GM18868 (cell line): ENCODE measurements around the gene LAMC1.

ENCODE experiments used
- ATAC-seq: cut with Tn5 transposase; IDR thresholded peaks from one replicate; pipeline ENCODE4 v1.9.1; 2021; ENCODE audit warnings: mild to moderate bottlenecking, moderate library complexity; ENCODE audit not compliant: unreplicated experiment

Gene LAMC1

GRCh38 chr1:183019860-183020259 lies 3.4 kb upstream of the LAMC1 start:
- ATAC-seq, result no peak

GRCh38 chr1:183021405-183022201 lies 1.6 kb upstream of the LAMC1 start:
- no peak for ATAC-seq

GRCh38 chr1:183022202-183023145 lies 746 bp upstream of the LAMC1 start:
- ATAC-seq, result peak; percentile 33

GRCh38 chr1:183023601-183024316 lies 539 bp downstream of the LAMC1 start:
- peak; percentile 66 for ATAC-seq

GRCh38 chr1:183024317-183025009 lies 1.2 kb downstream of the LAMC1 start:
- no peak for ATAC-seq

GRCh38 chr1:183025010-183025337 lies 1.8 kb downstream of the LAMC1 start:
- ATAC-seq, result no peak

GRCh38 chr1:183025782-183026774 lies 2.9 kb downstream of the LAMC1 start:
- ATAC-seq, result peak; percentile 20

GRCh38 chr1:183027031-183027430 lies 3.8 kb downstream of the LAMC1 start:
- ATAC-seq, result no peak

GRCh38 chr1:183027791-183028190 lies 4.6 kb downstream of the LAMC1 start:
- ATAC-seq, result no peak

- no peak for ATAC-seq
Observed at GRCh38 chr1:183029591-183030000, 6.4 kb downstream of the LAMC1 start.

GRCh38 chr1:183030053-183030452 lies 6.8 kb downstream of the LAMC1 start:
- no peak for ATAC-seq

GRCh38 chr1:183032122-183032921 lies 9.1 kb downstream of the LAMC1 start:
- no peak for ATAC-seq

GRCh38 chr1:183033205-183033604 lies 10.0 kb downstream of the LAMC1 start:
- ATAC-seq, result peak; percentile 63

- ATAC-seq, result no peak
Observed at GRCh38 chr1:183034682-183035081, 11.5 kb downstream of the LAMC1 start.

- no peak for ATAC-seq
Observed at GRCh38 chr1:183038333-183038866, 15.2 kb downstream of the LAMC1 start.

- no peak for ATAC-seq
Observed at GRCh38 chr1:183038913-183039312, 15.7 kb downstream of the LAMC1 start.

GRCh38 chr1:183039330-183039729 lies 16.1 kb downstream of the LAMC1 start:
- ATAC-seq, result no peak

- no peak for ATAC-seq
Observed at GRCh38 chr1:183039985-183040447, 16.8 kb downstream of the LAMC1 start.
